ENCODE measurements around the gene SPPL2B.
A peak's percentile ranks its signal among the peaks of the same experiment; 100 is the strongest.

SPPL2B gene

DNA sequence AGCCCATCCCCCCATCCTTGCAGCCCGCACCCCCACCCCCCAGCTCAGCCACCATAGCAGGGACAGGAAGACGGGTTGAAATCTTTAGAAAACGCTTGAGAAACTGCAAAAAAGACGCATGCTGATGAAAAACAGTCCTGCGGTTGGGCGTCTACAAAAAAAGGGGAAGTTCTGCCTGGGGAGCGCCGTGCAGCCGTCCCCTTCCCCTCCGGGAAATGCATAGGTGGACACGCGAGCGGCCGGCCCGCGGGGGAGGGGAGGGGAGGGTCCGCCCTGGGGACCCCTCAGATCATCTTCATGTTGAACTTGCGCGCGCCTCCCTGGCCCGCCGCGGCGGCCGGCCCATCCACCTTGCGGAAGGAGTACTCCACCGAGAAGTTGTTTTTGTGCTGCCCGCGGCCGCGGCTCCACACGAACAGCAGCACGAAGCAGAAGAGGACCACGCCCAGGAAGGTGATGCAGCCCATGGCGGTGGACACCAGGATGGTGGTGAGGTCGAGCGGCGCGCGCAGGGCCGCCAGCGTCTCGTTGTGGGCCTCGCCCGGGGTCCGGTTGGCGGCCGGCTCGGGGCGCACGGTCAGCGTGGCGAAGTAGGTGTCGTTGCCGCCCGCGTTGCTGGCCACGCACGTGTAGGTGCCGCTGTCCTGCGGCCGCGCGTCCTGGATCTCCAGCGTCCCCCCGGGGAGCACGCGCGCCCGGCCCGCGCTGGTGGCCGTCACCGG, 38.6 kb upstream of the SPPL2B start:
- Mint-ChIP-seq H3K4me3 (peak overlapping the region; percentile 85), H3K4me1 (ENCODE audit: low read depth) (peaks cover 76% of the 10 kb centered on the region), H3K36me3 (ENCODE audit: low read depth) (peaks cover 51% of the 10 kb centered on the region), H3K9me3 (no peaks in the 10 kb centered on the region), H3K27me3 (peaks cover 55% of the 10 kb centered on the region), H3K27ac (peak overlapping the region; percentile 88)
- intact Hi-C loops (cut with micrococcal nuclease), result no loop called here

DNA sequence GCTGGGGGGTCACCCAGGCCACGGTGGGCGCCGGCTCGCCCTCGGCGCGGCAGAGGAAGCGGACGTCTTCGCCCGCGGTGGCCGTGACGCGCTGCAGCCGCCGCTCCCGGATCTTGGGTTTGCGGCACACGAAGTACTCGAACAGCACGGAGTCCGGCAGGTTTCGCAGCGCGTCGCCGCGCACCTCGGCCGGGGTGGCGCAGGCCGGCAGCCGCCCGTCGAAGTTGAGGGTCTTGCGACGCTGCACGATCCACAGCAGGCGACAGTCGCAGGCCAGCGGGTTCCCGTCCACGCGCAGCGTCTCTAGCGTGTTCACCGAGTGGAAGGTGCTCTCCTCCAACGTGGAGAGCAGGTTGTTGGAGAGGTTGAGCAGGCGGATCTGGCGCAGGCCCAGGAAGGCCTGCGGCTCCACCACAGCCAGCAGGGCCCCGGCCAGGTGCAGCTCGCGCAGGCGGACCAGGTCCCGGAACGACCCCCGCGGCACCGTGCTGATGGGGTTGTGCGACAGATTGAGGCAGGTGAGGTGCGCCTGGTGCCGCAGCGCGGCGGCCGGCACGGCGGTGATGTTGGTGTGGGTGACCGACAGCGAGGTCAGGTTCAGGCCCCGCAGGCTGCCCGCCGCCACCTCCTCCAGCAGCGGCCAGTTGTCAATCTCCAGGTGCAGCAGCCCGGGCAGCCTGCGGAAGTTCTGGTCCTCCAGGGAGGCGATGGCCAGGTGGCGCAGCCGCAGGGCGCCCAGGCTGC, 37.9 kb upstream of the SPPL2B start:
- intact Hi-C loops (cut with micrococcal nuclease), result no loop called here
- Mint-ChIP-seq H3K4me3 (peak overlapping the region; percentile 85), H3K36me3 (ENCODE audit: low read depth) (peaks cover 59% of the 10 kb centered on the region), H3K27me3 (peaks cover 53% of the 10 kb centered on the region), H3K9me3 (no peaks in the 10 kb centered on the region), H3K4me1 (ENCODE audit: low read depth) (peaks cover 73% of the 10 kb centered on the region), H3K27ac (peak overlapping the region; percentile 88)

DNA sequence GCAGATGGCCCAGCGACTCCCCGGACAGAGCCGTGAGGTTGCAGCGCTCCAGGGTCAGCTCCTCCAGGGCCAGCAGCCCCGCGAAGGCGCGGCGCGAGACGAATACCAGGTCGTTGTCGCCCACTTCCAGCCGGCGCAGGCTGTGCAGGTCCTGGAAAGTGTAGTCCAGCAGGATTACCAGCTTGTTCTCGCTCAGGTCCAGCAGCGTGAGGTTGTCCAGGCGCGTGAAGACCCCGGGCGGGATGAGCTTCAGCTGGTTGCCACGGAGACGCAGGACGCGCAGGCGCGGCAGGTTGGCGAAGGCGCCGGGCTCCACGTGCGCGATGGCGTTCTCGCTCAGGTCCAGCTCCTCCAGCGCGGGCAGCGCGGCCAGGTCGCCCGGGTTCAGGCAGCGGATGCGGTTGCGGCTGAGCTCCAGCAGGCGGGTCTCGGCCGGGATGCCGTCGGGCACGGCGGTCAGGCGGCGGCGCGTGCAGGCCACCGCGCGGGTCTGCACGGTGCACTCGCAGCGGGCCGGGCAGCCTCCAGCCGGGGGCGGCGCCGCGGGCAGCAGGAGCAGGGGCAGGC, 37.2 kb upstream of the SPPL2B start:
- peak overlapping the region; percentile 88 for H3K27ac Mint-ChIP-seq
- H3K4me1 Mint-ChIP-seq (ENCODE audit: low read depth), result peaks cover 69% of the 10 kb centered on the region
- H3K36me3 Mint-ChIP-seq (ENCODE audit: low read depth), result peaks cover 65% of the 10 kb centered on the region
- H3K4me3 Mint-ChIP-seq, result peak overlapping the region; percentile 85
- H3K27me3 Mint-ChIP-seq, result peaks cover 53% of the 10 kb centered on the region
- intact Hi-C loops (cut with micrococcal nuclease), result no loop called here
- no peaks in the 10 kb centered on the region for H3K9me3 Mint-ChIP-seq

GRCh38 chr19:2294687-2295335, 33.7 kb upstream of the SPPL2B start:
- no peak overlapping the region for H3K27ac Mint-ChIP-seq
- H3K4me1 Mint-ChIP-seq (ENCODE audit: low read depth), result peaks cover 52% of the 10 kb centered on the region
- H3K9me3 Mint-ChIP-seq, result no peaks in the 10 kb centered on the region
- intact Hi-C loops (cut with micrococcal nuclease), result no loop called here
- peaks cover 65% of the 10 kb centered on the region for H3K36me3 Mint-ChIP-seq (ENCODE audit: low read depth)
- H3K4me3 Mint-ChIP-seq, result no peak overlapping the region
- peaks cover 30% of the 10 kb centered on the region for H3K27me3 Mint-ChIP-seq

- H3K4me3 Mint-ChIP-seq, result no peak overlapping the region
- H3K27me3 Mint-ChIP-seq, result peaks cover 33% of the 10 kb centered on the region
- intact Hi-C loops (cut with micrococcal nuclease), result no loop called here
- H3K4me1 Mint-ChIP-seq (ENCODE audit: low read depth), result peaks cover 55% of the 10 kb centered on the region
- no peak overlapping the region for H3K27ac Mint-ChIP-seq
- H3K36me3 Mint-ChIP-seq (ENCODE audit: low read depth), result peaks cover 52% of the 10 kb centered on the region
- no peaks in the 10 kb centered on the region for H3K9me3 Mint-ChIP-seq
Measured at GRCh38 chr19:2296141-2296540, 32.3 kb upstream of the SPPL2B start.

DNA sequence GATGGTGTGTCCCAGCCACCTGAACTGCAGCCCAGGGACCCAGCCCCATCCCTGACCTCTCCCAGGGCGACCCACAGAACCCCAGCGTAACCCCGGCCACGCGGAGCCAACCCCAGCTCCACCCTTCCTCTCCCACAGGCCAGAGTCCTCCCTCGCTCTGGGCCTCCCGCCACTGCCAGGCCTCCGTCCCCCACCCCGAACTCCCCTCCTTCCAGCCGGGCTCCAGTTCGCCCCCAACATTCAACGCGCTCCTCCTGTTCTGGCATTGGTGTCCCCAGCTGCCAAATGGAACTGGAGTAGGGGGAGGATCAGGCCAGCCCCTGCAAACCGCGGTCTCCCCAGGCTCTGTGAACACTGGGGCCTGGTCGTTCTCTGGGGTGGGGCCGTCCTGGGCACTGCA, 28.0 kb upstream of the SPPL2B start:
- Mint-ChIP-seq H3K4me1 (ENCODE audit: low read depth) (peaks cover 48% of the 10 kb centered on the region), H3K27ac (peak overlapping the region; percentile 8), H3K4me3 (no peak overlapping the region), H3K36me3 (ENCODE audit: low read depth) (peaks cover 13% of the 10 kb centered on the region), H3K27me3 (peaks cover 54% of the 10 kb centered on the region), H3K9me3 (no peaks in the 10 kb centered on the region)
- intact Hi-C loops (cut with micrococcal nuclease), result no loop called here

GRCh38 chr19:2302319-2303210, 25.9 kb upstream of the SPPL2B start:
- H3K4me3 Mint-ChIP-seq, result peak overlapping the region; percentile 24
- H3K36me3 Mint-ChIP-seq (ENCODE audit: low read depth), result peaks cover 5% of the 10 kb centered on the region
- H3K27ac Mint-ChIP-seq, result peak overlapping the region; percentile 49
- peaks cover 74% of the 10 kb centered on the region for H3K27me3 Mint-ChIP-seq
- intact Hi-C loops (cut with micrococcal nuclease), result no loop called here
- H3K4me1 Mint-ChIP-seq (ENCODE audit: low read depth), result peaks cover 48% of the 10 kb centered on the region
- no peaks in the 10 kb centered on the region for H3K9me3 Mint-ChIP-seq

- H3K4me1 Mint-ChIP-seq (ENCODE audit: low read depth), result peaks cover 50% of the 10 kb centered on the region
- peaks cover 5% of the 10 kb centered on the region for H3K36me3 Mint-ChIP-seq (ENCODE audit: low read depth)
- intact Hi-C loops (cut with micrococcal nuclease), result no loop called here
- no peak overlapping the region for H3K4me3 Mint-ChIP-seq
- peaks cover 78% of the 10 kb centered on the region for H3K27me3 Mint-ChIP-seq
- H3K27ac Mint-ChIP-seq, result peak overlapping the region; percentile 49
- no peaks in the 10 kb centered on the region for H3K9me3 Mint-ChIP-seq
Measured at GRCh38 chr19:2303211-2303798, 25.2 kb upstream of the SPPL2B start.

DNA sequence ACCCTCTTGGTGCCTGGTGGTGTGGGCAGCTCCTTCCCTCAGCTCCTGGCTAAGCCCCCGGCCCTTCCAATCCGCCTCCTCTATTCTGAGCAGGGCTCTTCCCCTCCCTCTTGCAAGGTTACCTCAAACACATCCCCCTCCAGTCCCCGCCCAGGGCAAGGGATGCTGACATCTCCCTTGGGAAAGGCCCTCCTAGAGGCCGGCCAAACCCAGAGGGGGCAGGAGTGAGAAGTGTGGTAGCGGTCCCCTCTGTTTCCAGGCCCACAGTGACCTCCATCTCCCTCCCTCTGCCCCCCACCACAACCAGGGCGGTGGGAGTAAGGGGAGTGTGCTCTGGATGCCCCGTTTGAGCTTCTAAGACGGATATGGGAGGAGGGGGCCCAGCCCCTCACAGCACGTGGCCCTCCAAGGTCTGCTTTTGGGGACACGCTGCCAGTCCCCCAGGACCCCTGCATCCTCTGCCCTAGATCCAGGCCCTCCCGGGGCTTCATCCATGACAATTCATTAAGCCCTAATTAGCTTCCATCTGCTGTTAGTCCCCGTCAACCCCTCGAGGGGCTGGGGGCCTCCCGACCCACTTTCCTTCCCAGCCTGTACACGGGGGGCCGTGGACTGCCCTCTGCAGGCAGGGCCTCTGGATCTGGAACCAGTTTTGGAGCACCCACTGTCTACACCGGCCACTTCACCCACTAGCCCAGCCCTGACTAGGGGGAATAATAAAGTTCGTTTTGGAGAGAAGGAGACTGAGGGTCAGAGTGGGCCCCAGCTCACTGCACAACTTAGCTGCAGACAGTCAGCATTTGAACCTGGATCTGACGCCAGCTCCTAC, 22.8 kb upstream of the SPPL2B start:
- Mint-ChIP-seq H3K4me1 (ENCODE audit: low read depth) (peaks cover 46% of the 10 kb centered on the region), H3K9me3 (no peaks in the 10 kb centered on the region), H3K36me3 (ENCODE audit: low read depth) (peaks cover 5% of the 10 kb centered on the region), H3K27me3 (peaks cover 93% of the 10 kb centered on the region), H3K4me3 (no peak overlapping the region), H3K27ac (no peak overlapping the region)
- intact Hi-C loops (cut with micrococcal nuclease), result no loop called here

DNA sequence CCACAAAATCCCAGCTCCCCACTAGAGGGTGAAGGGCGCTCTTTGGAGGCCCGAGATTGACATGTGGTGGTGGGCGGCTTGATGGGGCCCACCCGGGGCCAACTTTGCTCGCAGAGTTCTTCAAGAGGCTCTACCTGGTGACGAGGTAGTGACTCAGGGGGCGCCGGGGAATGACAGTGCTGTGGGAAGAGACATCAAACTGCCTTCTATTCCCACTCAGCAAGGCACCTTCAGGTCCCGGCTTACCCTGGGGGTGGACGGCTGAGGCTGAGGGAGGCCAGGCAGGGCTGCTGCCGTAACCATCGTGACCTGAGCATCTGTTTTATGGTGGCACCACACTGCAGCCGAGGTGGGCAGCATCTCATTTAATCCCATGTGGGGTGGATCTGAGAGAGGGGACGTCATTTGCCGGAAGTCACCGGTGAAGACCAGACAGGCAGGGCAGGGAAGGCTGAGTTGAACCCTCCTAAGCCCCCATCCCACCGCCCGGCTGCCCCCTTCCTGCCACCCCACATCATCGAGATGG, 22.1 kb upstream of the SPPL2B start:
- H3K9me3 Mint-ChIP-seq, result no peaks in the 10 kb centered on the region
- peaks cover 39% of the 10 kb centered on the region for H3K4me1 Mint-ChIP-seq (ENCODE audit: low read depth)
- H3K27me3 Mint-ChIP-seq, result peaks cover 92% of the 10 kb centered on the region
- no peak overlapping the region for H3K4me3 Mint-ChIP-seq
- intact Hi-C loops (cut with micrococcal nuclease), result no loop called here
- peaks cover 3% of the 10 kb centered on the region for H3K36me3 Mint-ChIP-seq (ENCODE audit: low read depth)
- H3K27ac Mint-ChIP-seq, result no peak overlapping the region

GRCh38 chr19:2306971-2307370, 21.5 kb upstream of the SPPL2B start:
- intact Hi-C loops (cut with micrococcal nuclease), result no loop called here
- Mint-ChIP-seq H3K27me3 (peaks cover 92% of the 10 kb centered on the region), H3K9me3 (no peaks in the 10 kb centered on the region), H3K27ac (no peak overlapping the region), H3K4me1 (ENCODE audit: low read depth) (peaks cover 35% of the 10 kb centered on the region), H3K4me3 (no peak overlapping the region), H3K36me3 (ENCODE audit: low read depth) (no peaks in the 10 kb centered on the region)

- peaks cover 92% of the 10 kb centered on the region for H3K27me3 Mint-ChIP-seq
- no peaks in the 10 kb centered on the region for H3K9me3 Mint-ChIP-seq
- H3K36me3 Mint-ChIP-seq (ENCODE audit: low read depth), result no peaks in the 10 kb centered on the region
Measured at GRCh38 chr19:2307518-2308012, 20.9 kb upstream of the SPPL2B start.

More at GRCh38 chr19:2307518-2308012, 20.9 kb upstream of the SPPL2B start:
- intact Hi-C loops (cut with micrococcal nuclease), result no loop called here
- Mint-ChIP-seq H3K4me1 (ENCODE audit: low read depth) (peaks cover 30% of the 10 kb centered on the region), H3K4me3 (peak overlapping the region; percentile 32), H3K27ac (no peak overlapping the region)

Data from dendritic cell treated with granulocyte-macrophage colony-stimulating factor and Interleukin-4, amounts not matched to agents 40 ng/mL and 50 ng/mL, for 4 days (primary cell).